GM12891 (cell line): ENCODE data around the gene COL4A2.

Source experiments
- POLR2A ChIP-seq: IDR thresholded peaks from 2 replicates; pipeline ENCODE4 v1.6.1; 2011; ENCODE audit warnings: low read depth, low read length, control low read depth
- SPI1 ChIP-seq: IDR thresholded peaks from 2 replicates; pipeline ENCODE4 v1.6.1; 2011; ENCODE audit warnings: low read depth, low read length, control low read depth
- TAF1 ChIP-seq: IDR thresholded peaks from 2 replicates; pipeline ENCODE4 v1.6.1; 2011; ENCODE audit warnings: low read depth, low read length, control low read depth

- TF ChIP-seq SPI1 = no peak
- TF ChIP-seq POLR2A = no peak
- TF ChIP-seq TAF1 = no peak
Measured at GRCh38 chr13:110450941-110451730, 144.1 kb downstream of the COL4A2 start.
